Right atrium auricular region (tissue), 2 donors: Measurements from ENCODE around the gene MINDY1. TPM values are rescaled to one million over a fixed set of nuclear protein-coding genes. Genes with fewer than 3 reads are reported as not detected.

Source experiments
- DNase-seq: peaks from one replicate; pipeline ENCODE4 v3.0.0-alpha.2; 2019; ENCODE audit warnings: low spot score
- H3K27ac ChIP-seq, 2 donors: fragments of 200-600 bp; sonication (generic); 1 replicate in 1 of 2; 2 replicates in 1 of 2; pipeline ENCODE4 v1.5.1; 2016 to 2019
- H3K27me3 ChIP-seq, 2 donors: fragments of 200-600 bp; sonication (generic); one replicate each; pipeline versions ENCODE4 v1.5.1 to v1.6.0; 2017 to 2019
- H3K36me3 ChIP-seq: fragments of 200-600 bp; sonication (generic); one replicate; pipeline ENCODE4 v1.5.1; 2016
- H3K4me1 ChIP-seq, 2 donors: fragments of 200-600 bp; sonication (generic); one replicate each; pipeline versions ENCODE4 v1.5.1 to v1.6.0; 2017 to 2019
- H3K4me3 ChIP-seq, 2 donors: fragments of 200-600 bp; sonication (generic); 1 replicate in 1 of 2; 2 replicates in 1 of 2; pipeline ENCODE4 v1.5.1; 2017 to 2019; ENCODE audit warnings: mild to moderate bottlenecking in 1 of 2, moderate library complexity in 1 of 2
- H3K9me3 ChIP-seq, 2 donors: fragments of 200-600 bp; sonication (generic); one replicate each; pipeline ENCODE4 v1.5.1; 2019
- total RNA-seq, 2 donors: library from RNA; depleted of rRNA; stranded (reverse); fragments of >200 nt; gene quantifications; one replicate each; pipeline ENCODE4 v1.1.0, GENCODE V29; 2016
- TF ChIP-seq, protein P1 (sequence below), 2 donors: fragments of 200-600 bp; sonication (generic); IDR thresholded peaks; one replicate each; pipeline ENCODE4 v1.5.1; 2019; ENCODE audit warnings: antibody characterized with exemption in 2 of 2

MINDY1 gene
- total RNA-seq, 2 donors from 2014 or later = 62.2 to 72.3 TPM

DNA sequence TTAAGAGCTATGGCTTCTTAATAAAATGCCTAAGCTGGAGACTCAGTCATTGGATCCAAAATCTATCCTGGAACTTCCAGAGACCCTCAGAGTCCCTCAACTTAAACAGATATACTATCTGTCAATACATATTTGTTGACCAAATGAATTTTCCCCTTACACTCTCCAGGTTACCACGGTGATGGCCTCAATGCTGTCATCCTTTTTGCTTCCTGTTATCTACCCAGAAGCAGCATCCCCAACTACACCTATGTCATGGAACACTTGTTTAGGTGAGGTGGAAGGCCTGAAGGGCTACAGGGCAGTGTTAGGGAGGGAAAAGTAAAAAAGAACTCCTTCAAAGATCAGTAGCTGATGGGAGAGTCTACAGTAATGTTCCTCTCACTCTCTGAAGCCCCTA is 36.5 kb upstream of the MINDY1 start:
- no peak for DNase-seq
- no peak overlapping the region for H3K27ac ChIP-seq
- H3K36me3 ChIP-seq = peaks cover 9% of the 10 kb centered on the region
- TF ChIP-seq, protein P1, sequence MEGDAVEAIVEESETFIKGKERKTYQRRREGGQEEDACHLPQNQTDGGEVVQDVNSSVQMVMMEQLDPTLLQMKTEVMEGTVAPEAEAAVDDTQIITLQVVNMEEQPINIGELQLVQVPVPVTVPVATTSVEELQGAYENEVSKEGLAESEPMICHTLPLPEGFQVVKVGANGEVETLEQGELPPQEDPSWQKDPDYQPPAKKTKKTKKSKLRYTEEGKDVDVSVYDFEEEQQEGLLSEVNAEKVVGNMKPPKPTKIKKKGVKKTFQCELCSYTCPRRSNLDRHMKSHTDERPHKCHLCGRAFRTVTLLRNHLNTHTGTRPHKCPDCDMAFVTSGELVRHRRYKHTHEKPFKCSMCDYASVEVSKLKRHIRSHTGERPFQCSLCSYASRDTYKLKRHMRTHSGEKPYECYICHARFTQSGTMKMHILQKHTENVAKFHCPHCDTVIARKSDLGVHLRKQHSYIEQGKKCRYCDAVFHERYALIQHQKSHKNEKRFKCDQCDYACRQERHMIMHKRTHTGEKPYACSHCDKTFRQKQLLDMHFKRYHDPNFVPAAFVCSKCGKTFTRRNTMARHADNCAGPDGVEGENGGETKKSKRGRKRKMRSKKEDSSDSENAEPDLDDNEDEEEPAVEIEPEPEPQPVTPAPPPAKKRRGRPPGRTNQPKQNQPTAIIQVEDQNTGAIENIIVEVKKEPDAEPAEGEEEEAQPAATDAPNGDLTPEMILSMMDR (IDR thresholded peaks at IDR 0.05) = no peak
- H3K9me3 ChIP-seq = no peaks in the 10 kb centered on the region
- H3K4me3 ChIP-seq = no peak overlapping the region
- no peaks in the 10 kb centered on the region for H3K27me3 ChIP-seq
- peaks cover 0 to 11% of the 10 kb centered on the region in 2 donors for H3K4me1 ChIP-seq

GRCh38 chr1:151039521-151039920 is 32.8 kb upstream of the MINDY1 start:
- H3K4me1 ChIP-seq = peaks cover 0 to 10% of the 10 kb centered on the region in 2 donors
- no peaks in the 10 kb centered on the region for H3K9me3 ChIP-seq
- H3K4me3 ChIP-seq = no peak overlapping the region
- no peak for DNase-seq
- H3K27me3 ChIP-seq = no peaks in the 10 kb centered on the region
- TF ChIP-seq, protein P1 (IDR thresholded peaks at IDR 0.05) = no peak
- H3K27ac ChIP-seq = no peak overlapping the region
- peaks cover 17% of the 10 kb centered on the region for H3K36me3 ChIP-seq

GRCh38 chr1:151037032-151037431 is 30.3 kb upstream of the MINDY1 start:
- Histone ChIP-seq H3K9me3 (no peaks in the 10 kb centered on the region), H3K27me3 (no peaks in the 10 kb centered on the region), H3K36me3 (peaks cover 25% of the 10 kb centered on the region), H3K27ac (no peak overlapping the region), H3K4me1 (peaks cover 0 to 11% of the 10 kb centered on the region in 2 donors), H3K4me3 (no peak overlapping the region)
- DNase-seq = no peak
- TF ChIP-seq, protein P1 (IDR thresholded peaks at IDR 0.05) = no peak

DNA sequence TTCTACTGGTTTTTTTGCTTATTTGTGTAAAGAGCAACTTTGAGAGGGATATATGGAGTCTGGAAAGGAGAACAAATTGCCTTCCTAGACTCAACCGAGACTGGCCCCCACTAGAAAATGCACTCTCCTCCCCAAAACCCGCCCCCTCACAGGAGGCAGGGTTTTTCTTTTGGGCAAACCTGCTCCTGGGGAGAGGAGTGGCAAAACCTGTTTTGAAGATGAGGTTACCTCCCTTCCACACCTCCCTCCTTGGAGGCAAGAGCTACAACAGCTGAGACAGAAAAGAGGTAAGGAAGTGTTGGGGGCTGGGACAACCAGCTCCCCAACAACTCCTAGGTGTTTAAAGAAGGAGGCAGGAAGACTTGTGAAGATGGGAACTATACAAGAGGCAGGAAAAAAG is 29.7 kb upstream of the MINDY1 start, which contains the start of gene BNIPL:
Gene BNIPL, plus strand, starts transcription at position 231 of the 400 bp plus-strand sequence. Its CDS starts 140 bp downstream, at position 371.
- H3K9me3 ChIP-seq = no peaks in the 10 kb centered on the region
- TF ChIP-seq, protein P1 (IDR thresholded peaks at IDR 0.05) = no peak
- H3K4me3 ChIP-seq = no peak within 1 kb of the TSS
- H3K27me3 ChIP-seq = no peaks in the 10 kb centered on the region
- peaks cover 32% of the 10 kb centered on the region for H3K36me3 ChIP-seq
- peak within 1 kb of the TSS in 1 of 2 donors; percentile 66 for H3K27ac ChIP-seq
- H3K4me1 ChIP-seq = peaks cover 0 to 11% of the 10 kb centered on the region in 2 donors
- no peak for DNase-seq

DNA sequence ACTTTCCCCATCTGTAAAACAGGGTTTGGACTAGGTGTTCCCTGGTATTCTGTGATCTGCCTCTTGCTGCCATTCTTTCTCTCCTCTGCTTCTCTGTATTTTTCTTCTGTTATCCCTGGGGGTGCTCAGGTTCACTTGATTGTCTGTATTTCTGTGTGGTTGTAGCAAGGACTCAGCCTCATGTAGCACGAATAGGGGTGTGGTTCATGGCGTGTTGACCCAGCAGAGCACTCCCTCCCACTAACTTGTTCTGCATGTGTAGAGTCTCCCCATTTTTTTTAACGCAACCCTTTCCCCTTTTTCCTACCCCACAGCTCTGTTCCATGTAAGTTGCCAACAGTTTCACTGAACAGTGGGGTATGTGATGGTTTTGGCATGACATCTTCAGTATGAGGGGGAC is 28.5 kb upstream of the MINDY1 start:
- TF ChIP-seq, protein P1 (IDR thresholded peaks at IDR 0.05) = no peak
- DNase-seq = no peak
- Histone ChIP-seq H3K36me3 (peaks cover 44% of the 10 kb centered on the region), H3K9me3 (no peaks in the 10 kb centered on the region), H3K27ac (peak overlapping the region in 1 of 2 donors; percentile 66), H3K27me3 (no peaks in the 10 kb centered on the region), H3K4me3 (no peak overlapping the region), H3K4me1 (peaks cover 0 to 11% of the 10 kb centered on the region in 2 donors)

GRCh38 chr1:151032164-151032563 is 25.5 kb upstream of the MINDY1 start:
- no peak overlapping the region for H3K4me3 ChIP-seq
- TF ChIP-seq, protein P1 (IDR thresholded peaks at IDR 0.05) = no peak
- H3K9me3 ChIP-seq = no peaks in the 10 kb centered on the region
- peaks cover 63% of the 10 kb centered on the region for H3K36me3 ChIP-seq
- no peak for DNase-seq
- no peaks in the 10 kb centered on the region for H3K27me3 ChIP-seq
- H3K4me1 ChIP-seq = peaks cover 0 to 7% of the 10 kb centered on the region in 2 donors
- no peak overlapping the region for H3K27ac ChIP-seq
